KBM-7 (cell line): ENCODE data around the gene ENOX2.

Source experiments
- DNase-seq: peaks from one replicate; pipeline ENCODE4 v3.0.0-alpha.2; 2015
- in situ Hi-C: fragments of 300-500 bp; cut with MboI; formaldehyde crosslinking; loops from 2 replicates; pipeline ENCODE4 v1.14.3; 2020; ENCODE audit warnings: low sequenced_read_pairs, low pct_unique_long_range_greater_than_20kb, mixed read lengths

The ENOX2 gene

DNA sequence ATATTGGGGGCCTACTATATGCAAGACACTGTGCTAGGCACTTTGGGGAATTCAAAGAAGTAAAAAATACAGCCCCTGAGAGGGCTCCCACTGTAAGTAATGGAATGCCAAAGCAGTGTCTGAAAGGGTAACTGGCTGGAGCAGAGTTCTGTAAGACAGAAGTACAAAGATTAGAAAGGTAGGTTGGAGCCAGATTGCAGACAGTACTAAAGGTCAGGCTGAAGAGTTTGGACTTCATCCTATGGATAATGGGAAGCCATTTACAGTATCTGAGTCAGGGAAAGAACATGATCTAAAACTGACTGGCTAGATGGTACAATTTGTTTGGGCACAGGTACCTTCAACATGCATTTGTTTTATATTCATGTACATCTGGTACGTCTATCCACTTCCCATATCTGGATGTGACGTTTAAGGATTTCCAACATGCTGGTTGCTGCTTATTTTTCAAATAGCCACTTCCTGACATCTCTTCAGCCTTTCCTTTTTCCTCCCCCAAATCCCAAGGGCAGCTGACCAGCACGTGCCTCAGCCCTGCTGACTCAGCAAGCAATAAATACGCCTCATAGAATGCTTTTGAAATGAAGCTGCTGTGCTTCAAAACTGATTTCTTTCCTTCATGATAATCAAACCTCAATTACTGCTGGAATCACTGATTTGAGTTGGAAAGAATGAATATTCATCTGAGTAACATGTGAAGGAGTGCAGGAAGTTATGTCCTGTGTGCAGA, 9.5 kb downstream of the ENOX2 start:
- in situ Hi-C loops: no loop called here
- DNase-seq: no peak

DNA sequence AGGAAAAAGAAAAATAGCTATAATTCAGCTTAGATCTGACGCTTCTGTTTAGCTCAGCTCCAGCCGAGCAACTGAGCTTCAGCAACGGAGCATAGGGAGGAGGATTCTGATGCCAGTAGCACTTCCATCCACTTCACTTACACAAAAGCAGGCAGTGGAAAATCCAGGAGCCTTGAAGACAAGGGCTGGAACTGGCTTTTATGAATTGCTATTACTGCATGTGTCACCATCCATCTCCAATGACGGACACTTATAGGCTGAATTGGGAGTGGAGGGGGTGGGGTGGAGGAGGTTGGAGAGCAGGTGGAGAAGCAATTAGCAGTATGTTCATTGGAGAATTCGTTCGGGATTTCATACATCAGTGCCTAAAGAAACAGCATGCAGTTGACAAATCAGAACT, 15.6 kb downstream of the ENOX2 start:
- no peak for DNase-seq
- in situ Hi-C loops: no loop called here

- in situ Hi-C loops: no loop called here
Measured at GRCh38 chrX:130885996-130886395, 17.0 kb downstream of the ENOX2 start.

GRCh38 chrX:130885508-130885907, 17.5 kb downstream of the ENOX2 start:
- in situ Hi-C loops: no loop called here
- DNase-seq: no peak

More at GRCh38 chrX:130885996-130886395, 17.0 kb downstream of the ENOX2 start:
- no peak for DNase-seq

DNA sequence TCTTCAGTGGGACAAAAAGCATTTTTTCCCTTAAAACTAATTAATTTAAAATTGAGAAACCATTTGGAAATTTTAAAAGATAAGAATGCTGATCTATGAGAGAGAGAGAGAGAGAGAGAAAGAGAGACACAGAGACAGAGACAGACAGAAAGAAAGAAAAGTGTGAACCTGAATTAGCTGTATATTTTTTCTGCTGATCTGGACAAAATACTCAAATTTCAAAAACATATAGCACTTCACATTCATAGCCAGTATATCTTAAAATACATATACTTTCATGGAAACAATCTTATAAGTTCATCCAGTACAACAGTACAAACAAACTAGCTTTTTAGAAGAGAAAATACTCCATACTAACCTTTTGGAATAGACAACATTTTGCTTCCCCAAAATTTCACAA, 18.4 kb downstream of the ENOX2 start:
- no peak for DNase-seq
- in situ Hi-C loops: no loop called here

DNA sequence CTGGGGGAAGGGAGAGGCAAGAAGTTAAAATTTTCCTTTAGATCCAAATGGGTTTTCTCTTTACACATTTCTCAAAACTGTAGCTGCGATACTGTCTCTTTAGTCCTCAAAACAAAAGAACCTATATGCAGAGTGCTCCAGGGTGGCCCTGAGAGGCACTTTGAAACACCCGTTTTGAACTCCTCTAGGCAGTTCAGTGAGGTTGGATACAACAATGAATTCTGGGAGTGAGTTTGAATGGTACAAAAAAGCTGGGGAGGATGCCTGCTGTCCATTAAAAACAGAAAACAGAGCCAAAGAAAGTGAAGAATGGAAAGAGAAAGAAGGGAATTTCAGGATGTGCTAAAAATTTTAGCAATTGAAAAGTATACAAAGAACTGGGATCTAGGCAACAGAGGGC, 23.1 kb downstream of the ENOX2 start:
- in situ Hi-C loops: no loop called here
- no peak for DNase-seq

- in situ Hi-C loops: no loop called here
- peak; percentile 32 for DNase-seq
Measured at GRCh38 chrX:130878350-130879341, 24.4 kb downstream of the ENOX2 start.

- in situ Hi-C loops: no loop called here
- DNase-seq: no peak
Measured at GRCh38 chrX:130877892-130878341, 25.1 kb downstream of the ENOX2 start.

- in situ Hi-C loops: no loop called here
Measured at GRCh38 chrX:130876226-130876625, 26.8 kb downstream of the ENOX2 start.

DNA sequence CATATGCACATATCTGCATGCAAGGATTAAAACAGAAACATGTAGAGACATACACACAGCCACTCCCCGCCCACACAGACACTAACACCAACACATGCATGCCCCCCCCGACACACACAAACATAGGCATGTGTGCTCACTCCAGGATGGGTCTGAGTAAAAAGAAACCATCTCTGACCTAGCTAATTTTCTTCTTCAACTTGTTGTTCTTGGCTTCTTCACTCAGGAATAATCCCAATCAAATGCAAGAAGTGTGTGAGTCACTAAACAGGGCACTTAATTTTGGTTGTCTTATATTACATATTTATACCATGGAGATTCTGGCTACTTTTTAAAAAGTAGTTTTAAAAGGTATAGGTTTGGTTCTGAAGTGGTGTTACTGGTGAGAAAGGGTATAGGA, 28.3 kb downstream of the ENOX2 start:
- DNase-seq: no peak
- in situ Hi-C loops: no loop called here

More at GRCh38 chrX:130876226-130876625, 26.8 kb downstream of the ENOX2 start:
- DNase-seq: no peak

GRCh38 chrX:130869239-130869638, 33.8 kb downstream of the ENOX2 start:
- DNase-seq: no peak
- in situ Hi-C loops: no loop called here

- in situ Hi-C loops: no loop called here
- no peak for DNase-seq
Measured at GRCh38 chrX:130861462-130861861, 41.5 kb downstream of the ENOX2 start.

- in situ Hi-C loops: no loop called here
- DNase-seq: no peak
Measured at GRCh38 chrX:130857207-130857606, 45.8 kb downstream of the ENOX2 start.

GRCh38 chrX:130851569-130851968, 51.4 kb downstream of the ENOX2 start:
- in situ Hi-C loops: no loop called here
- no peak for DNase-seq

DNA sequence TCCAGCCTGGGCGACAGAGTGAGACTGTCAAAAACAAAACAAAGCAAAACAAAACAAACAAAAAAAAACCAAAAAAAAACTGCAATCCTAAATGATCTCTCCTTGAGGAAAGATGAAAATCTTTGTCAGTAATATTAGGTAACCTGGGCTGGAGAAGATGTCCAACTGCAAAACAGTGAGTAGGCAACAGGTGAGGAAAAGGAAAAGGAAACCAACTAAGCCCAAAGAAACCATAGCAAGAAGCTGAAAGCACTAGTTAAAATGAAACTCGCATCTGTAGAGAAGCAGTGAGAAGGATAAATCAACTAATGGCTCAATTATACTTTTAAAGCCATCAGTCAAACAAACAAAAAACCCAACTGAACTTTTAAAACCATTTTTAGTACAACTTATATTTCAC, 54.2 kb downstream of the ENOX2 start:
- in situ Hi-C loops: no loop called here
- no peak for DNase-seq

GRCh38 chrX:130846746-130847145, 56.3 kb downstream of the ENOX2 start:
- in situ Hi-C loops: no loop called here

DNA sequence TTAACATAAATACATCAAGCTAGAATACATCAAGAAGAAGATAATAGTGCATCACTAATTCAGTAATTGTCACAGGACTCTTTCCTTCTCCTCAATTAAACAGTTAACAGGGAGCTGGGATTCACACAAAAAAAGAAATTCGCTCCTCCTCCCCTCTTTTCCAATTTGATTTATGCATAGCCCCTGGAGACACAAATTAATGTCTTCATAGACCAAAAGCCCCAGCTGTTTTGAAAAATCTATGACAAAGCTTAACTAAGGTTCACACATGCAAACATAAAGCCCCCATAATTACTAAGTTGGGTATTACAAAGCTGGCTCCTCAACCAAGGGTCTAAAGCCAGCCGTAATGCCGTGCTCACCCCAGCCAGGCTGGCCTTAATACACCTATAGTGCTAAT, 61.2 kb downstream of the ENOX2 start:
- no peak for DNase-seq
- in situ Hi-C loops: no loop called here

More at GRCh38 chrX:130846746-130847145, 56.3 kb downstream of the ENOX2 start:
- DNase-seq: no peak

DNA sequence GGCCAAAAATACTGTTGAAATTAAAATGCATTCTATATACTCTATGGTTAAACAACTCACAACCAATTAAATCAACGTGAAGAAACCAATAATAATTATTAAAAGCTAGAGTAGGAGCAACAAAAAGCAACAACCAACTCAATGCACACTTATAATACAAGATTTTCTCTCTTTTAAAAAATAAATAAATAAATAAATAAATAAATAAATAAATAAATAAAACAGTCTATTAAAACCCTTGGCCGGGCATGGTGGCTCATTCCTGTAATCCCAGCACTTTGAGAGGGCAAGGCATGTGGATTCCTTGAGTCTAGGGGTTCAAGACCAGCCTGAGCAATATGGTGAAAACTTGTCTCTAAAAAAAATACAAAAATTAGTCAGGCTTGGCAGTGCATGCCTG, 62.7 kb downstream of the ENOX2 start:
- no peak for DNase-seq

DNA sequence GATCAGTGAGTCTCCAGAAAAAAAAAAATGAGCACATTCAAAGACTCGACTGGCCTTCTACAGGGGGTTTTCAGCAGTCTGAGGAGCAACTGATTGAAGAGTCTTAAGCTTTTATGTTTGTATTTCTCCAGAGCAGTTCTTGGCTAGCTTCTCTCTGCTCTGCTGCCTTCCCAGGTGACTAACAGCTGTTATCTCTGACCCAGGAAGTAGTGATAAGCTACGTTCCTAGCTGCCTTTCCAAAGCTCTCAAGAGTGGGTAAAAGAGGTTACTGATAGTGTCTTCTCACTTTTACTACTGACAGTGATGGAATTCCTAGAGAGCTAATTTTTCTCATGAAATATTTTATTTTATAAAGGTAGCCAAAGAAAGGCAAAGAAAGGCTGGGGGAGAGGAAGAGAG, 66.6 kb downstream of the ENOX2 start:
- no peak for DNase-seq
- in situ Hi-C loops: no loop called here

More for the DNA sequence above, 62.7 kb downstream of the ENOX2 start:
- in situ Hi-C loops: no loop called here

GRCh38 chrX:130834830-130835229, 68.2 kb downstream of the ENOX2 start:
- in situ Hi-C loops: no loop called here
- no peak for DNase-seq
